Left ventricle myocardium superior (tissue), 1 donor: ENCODE data around the gene RAB10. TPM values are rescaled to one million over a fixed set of nuclear protein-coding genes. Genes with fewer than 3 reads are reported as not detected.

ENCODE experiments used
- ATAC-seq: fragments of 200-7000 bp; cut with Tn5 transposase; one replicate; pipeline ENCODE4 v1.9.1; 2020; ENCODE audit warnings: mild to moderate bottlenecking, moderate library complexity
- DNase-seq: peaks from one replicate; pipeline ENCODE4 v3.0.0-alpha.2; 2020
- intact Hi-C: fragments of 100-400 bp; cut with micrococcal nuclease; formaldehyde crosslinking; loops from one replicate; pipeline ENCODE4 v1.11.0; 2022
- total RNA-seq: library from RNA; stranded (reverse); fragmentation: NEBNext Ultra II Directional; extraction: Animal tissue kit (Norgen Biotek cat#: 25700); gene quantifications from one replicate; pipeline ENCODE4 v1.2.1, GENCODE V29; 2021
- donor health status: DM: no; HTN: yes; CAD: no; lungs with severe emphysema.

RAB10 gene
- total RNA-seq, 1 donor from 2014 or later, result 101 TPM

DNA sequence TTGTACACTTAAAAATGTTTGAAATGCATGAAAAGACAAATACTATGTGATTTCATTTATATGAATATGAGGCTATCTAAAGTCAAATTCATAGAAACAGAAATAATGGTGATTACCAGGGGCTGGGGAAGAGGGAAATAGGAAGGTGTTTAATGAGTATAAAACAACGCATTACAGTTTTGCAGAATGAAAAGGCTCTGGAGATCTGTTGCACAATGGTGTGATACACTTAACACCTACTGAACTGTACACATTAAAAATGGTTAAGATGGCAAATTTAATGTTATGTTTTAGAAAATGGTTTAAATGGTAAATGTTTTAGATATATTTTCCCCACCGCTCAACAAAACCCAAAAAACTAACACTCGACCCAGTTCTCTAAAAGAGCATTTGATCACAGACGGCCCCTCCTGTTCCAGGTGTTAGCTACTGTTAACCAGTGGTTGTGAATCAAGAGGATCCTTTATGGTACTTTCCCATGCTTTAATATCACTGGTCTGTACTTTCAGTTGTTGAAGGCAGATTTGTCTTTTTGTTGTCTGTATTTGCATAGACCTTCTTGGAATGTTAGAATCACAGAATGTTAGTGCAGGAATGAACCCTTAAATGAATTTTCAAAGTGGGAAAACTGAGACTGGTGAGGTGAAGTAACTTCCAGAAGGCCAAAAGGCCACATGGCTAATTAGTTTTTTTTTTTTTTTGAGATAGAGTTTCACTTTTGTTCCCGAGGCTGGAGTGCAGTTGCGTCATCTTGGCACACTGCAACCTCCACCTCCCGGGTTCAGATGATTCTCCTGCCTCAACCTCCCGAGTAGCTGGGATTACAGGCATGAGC is 10.2 kb downstream of the RAB10 start:
- DNase-seq, result peak; percentile 50
- ATAC-seq, result no peak

DNA sequence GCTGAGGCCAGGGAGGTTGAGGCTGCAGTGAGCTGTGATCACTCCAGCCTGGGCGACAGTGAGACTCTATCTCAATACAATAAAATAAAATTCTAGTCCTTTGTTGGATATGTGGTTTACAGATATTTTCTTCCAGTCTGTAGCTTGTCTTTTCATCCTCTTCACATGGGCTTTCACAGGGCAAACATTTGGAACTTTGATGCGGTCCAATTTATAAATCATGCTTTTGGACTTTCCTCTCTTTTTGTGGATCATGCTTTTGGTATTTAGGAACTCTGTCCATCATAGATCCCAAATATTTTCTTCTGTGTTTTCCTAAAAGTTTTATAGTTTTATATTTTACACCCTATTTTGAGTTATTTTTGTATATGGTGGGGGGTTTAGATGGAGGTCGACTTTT is 14.9 kb downstream of the RAB10 start:
- DNase-seq, result no peak
- intact Hi-C loops, result no loop called here
- no peak for ATAC-seq

More for the DNA sequence above, 10.2 kb downstream of the RAB10 start:
- intact Hi-C loops, result no loop called here

DNA sequence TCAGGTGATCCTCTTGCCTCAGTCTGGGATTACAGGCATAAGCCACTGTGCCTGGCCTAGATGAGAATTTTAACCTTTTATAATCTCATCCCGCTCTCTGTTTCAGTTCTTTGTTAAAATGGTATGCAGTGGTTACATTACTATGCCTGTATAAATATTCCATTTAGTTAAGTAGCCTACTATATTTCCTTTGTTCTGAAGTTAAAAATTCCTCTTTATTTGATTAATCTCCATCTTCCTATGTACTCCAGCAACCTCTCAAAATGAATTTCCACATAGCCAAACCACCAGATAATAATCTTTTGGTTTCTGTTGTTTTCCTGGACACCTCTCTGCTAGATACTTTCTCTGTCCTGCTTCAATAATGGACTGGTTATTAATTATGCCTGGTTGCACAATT is 15.8 kb downstream of the RAB10 start:
- ATAC-seq (no peak), DNase-seq (no peak)
- intact Hi-C loops, result no loop called here

DNA sequence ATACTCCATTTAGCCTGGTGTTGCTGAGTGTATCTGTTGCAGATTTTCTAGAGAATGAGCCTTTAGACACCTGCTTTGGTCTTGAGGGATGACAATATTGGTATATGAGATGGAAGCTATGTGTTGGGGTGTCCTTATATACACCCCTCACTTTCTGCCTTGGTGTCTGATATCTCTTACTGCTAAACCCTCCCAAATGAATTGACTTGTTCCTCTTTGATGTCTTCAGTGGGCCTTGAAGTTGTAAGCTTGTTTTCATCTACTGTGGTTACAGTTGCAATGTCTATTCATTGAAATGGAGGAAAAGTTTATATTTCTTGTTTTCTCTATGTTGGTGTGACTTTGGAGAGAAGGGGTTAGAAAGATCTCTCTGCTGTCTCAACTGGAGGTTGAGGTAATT is 18.9 kb downstream of the RAB10 start:
- no peak for DNase-seq
- no peak for ATAC-seq
- intact Hi-C loops, result no loop called here

DNA sequence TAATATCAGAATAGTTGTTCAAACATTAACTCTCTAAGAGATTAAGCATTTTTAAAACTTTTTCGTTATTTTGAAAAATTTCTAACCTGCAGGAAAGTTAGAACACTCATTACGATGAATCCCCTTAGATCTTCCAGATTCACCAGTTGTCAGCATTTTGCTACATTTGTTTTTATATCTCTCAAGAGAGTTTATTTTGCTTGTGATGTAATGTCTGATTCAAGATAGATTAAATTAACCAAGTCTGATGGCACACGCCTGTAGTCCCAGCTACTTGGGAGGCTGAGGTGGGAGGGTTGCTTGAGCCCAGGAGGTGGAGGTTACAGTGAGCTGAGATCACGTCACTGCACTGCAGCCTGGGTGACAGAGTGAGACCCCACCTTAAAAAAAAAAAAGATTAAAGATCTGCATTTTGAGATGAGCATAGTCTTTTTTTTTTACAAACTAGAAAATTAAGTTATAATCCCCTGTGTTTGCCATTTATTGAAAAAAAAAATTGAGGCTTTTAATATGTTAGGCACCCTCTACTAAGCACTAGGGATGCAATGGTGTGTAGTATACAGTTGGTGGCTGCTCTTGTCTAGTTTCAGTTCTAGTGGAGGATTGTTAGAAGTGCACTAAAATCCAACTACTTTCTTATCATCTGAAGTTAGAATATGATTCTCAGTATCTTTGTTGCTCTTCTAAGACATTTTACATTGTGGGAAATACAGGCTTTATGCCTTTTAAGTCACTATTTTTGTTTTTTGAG is 20.9 kb downstream of the RAB10 start:
- no peak for ATAC-seq

DNA sequence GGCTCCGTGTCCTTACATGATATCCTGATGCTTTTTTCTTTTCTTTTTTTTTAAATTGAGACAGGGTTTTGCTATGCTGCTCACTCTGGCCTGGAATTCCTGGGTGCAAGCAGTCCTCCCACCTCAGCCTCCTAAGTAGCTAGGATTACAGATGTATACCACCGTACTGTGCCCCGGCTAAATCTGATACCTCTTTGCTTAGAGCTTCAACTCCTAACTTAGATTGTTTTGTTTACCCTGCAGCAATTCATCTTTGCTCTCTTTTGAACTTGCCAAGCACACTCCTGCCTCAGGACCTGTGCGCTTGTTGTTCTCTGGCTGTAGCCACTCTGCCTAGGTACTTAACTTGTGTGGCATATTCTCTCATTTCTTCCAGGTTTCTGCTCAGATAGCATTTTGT is 24.5 kb downstream of the RAB10 start:
- no peak for ATAC-seq

More for the DNA sequence above, 20.9 kb downstream of the RAB10 start:
- DNase-seq, result no peak
- intact Hi-C loops, result no loop called here

DNA sequence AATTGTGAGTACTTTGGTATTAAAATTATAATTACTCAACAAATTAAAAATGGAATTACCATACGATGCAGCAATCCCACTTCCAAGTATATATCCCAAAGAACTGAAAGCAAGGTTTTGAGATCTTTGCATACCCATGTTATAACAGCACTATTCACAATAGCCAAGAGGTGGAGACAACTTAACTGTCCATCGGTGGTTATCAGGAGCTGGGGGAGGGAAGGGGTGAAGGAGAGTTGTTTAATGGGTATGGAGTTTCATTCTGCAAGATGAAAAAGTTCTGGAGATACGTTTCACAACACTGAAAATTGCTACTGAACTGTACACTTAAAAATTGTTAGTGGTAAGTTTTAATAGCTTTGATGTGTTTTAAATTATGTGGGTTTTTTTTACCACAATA is 25.7 kb downstream of the RAB10 start:
- intact Hi-C loops, result no loop called here
- DNase-seq (no peak), ATAC-seq (no peak)

More for the DNA sequence above, 24.5 kb downstream of the RAB10 start:
- intact Hi-C loops, result no loop called here
- no peak for DNase-seq

DNA sequence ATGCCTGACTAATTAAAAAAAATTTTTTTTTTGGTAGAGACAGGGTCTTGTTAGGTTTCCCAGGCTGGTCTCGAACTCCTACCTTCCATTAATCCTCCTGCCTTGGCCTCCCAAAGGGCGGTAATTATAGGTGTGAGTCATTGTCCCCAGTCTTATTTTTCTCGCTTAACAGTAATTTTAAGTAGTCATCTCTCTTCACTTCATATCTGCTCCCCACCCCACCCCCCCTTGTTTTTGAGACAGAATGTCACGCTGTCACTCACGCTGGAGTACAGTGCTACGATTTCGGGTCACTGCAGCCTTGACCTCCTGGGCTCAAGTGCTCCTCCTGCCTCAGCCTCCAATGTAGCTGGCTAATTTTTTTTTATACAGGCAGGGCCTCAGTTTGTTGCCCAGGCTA is 27.7 kb downstream of the RAB10 start:
- DNase-seq (no peak), ATAC-seq (no peak)
- intact Hi-C loops, result no loop called here

DNA sequence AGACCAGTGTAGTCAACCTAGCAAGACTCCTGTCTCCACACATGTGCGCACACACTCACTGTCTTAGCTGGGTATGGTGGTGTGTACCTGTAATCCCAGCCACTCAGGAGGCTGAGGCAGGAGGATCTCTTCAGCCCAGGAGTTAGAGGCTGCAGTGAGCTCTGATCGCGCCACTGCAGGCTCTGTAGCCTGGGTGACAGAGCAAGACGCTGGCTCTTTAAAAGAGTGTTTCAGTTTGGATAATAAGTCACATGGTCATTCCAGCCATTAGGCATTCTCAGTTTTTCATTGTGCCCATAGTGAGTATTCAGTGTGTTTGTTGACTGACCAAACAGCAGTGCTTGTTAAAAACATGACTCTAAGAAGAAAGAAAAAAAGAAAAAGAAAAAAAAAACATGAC is 31.0 kb downstream of the RAB10 start:
- ATAC-seq (no peak), DNase-seq (no peak)
- intact Hi-C loops, result no loop called here

DNA sequence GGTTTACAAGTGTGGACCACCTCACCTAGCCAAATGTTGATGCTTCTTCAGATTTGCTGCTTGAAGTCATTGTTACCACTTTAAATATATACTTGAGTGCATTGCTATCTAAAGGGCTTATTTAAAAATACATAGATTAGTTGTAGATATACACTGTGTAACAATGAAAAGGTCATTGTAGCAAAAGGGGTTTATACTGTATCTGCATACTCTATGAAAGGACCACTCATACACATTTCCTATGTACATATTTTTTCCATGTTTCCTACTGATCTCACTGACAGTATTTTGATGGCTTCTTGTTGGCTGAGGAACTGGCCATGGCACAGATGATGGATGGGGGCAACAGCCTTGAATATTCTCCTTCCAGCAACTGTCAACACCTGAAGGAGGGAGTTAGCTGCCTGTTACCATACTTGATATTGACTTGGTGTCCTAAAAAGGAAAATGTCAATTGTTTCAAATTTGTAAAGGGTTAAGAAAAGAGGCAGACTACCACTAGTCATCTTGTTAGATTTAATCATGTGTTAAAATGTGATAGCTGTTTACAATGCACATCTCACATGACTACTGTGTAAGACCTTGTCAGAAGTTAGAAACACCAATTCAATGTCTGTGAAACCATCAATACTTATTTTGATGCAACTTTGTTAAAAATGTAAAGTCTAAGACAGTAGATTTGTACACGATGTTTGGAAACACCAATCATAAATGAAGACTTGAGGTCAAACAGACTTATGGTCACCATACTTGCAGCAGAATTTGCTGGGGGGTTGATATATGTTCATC is 33.5 kb downstream of the RAB10 start:
- no peak for ATAC-seq
- DNase-seq, result no peak
- intact Hi-C loops, result no loop called here

DNA sequence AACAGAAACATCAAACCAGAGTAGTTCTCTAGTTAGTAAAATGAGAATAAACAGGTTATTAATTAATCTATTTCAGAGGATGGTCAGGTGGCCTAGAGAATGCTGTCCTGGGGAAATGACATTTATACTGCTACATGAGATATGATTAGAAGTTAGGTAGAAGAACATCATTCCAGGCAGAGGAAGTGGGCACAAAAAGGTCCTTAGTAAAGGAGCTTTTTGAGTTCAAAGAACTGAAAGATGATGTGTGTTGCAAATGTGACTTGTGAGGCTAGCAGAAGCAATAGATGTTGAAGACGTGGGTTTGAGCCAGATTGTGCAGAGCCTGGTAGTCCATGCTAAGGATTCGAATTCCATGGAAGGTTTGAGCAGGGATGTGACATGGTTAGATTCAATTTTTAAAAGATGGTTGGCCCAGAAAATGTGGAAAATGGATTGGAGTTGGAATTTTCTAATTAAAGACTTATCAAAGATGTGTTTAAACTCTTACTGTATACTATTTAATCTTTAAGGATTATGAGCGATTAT is 34.2 kb downstream of the RAB10 start:
- intact Hi-C loops, result no loop called here
- DNase-seq (no peak), ATAC-seq (no peak)

DNA sequence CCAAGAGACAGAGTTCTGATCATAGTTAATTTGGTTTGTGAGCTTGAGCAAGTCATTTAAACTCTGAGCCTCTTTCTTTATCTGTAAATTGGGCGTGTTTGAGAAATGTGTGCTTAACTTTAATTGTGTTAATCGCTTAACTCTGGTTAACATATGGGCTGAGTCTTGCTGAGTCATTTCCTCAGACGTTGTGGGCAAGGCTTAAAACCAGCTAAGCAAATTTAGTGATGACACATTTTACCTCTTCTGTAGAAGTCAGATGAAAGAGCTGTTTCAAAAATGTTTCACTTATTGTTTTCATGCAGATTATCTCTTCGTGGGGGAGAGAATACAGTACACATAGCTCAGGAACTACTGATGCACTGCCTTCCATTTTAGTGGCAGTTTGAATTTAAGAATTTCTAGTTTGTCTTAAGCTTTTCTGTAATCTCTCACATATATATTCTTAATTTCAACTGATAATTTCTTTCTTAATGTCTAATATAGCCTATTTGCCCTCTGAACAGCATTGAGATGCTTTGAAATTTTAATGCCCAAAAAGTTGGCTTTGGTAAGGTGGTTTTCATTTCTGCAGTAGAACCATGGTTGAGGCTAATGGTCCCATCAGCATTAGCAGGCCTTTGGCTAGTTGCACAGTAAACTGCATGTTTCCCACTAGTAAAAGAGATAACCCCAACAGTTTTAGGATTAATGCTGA is 34.9 kb downstream of the RAB10 start:
- DNase-seq (no peak), ATAC-seq (peak; percentile 46)
- intact Hi-C loops, result no loop called here

DNA sequence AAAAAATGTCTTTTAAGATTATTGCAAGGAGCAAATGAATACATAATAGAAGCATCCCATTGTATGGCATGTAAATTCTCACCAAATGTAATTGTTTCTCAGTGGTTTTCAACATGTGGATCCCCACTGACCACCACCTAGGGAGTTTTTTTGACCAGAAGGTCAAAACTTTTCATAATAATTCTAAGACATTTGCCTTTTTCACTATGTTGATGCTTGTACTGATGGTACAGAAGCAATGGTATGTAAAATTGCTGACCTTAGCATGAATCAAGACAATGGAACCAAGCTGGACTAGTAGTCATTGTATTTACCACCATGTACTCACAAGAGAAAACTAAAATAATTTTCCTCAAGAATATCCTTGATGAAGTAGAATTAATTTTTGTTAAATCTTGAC is 36.8 kb downstream of the RAB10 start:
- ATAC-seq, result no peak
- intact Hi-C loops, result no loop called here
- no peak for DNase-seq

DNA sequence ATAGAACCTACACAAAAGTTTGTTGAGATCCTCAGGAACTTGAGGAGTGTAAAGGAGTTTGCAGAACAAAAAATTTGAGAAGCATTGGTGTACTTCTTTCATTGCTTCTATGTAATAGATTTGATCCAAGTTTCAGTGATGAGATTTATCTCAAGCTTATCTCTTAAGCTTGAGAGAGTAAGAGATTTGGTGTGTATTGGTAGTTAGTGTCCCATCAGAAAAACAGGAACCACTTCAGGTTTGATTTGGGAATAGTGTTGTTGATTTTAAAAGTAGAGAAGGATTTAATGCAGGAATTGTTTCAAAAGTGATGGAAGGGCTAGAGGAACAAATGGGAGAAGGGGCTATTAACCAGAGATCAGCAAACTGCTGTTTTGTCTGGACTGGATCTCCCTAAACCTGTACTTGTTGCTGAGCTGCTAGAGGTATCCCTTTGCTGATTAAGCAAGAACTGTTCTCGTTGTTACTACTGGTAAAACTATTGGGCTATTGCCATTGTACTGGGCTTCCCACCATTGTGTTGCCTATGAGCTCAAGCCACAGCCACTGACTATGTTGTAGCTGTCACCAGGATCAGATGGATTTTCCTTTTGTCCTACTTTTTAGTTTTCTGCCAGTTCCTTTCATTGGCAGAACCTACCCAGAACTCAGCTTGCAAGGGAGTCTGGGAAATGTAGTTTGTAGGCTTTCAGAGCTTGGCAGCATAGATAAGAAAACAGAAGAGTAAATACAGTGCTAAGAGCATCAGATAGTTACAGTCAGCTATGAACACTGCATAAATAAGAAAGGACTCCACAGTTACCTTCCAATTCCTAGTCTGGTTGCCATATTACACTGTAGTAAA is 39.3 kb downstream of the RAB10 start:
- intact Hi-C loops, result no loop called here
- ATAC-seq (peak; percentile 27), DNase-seq (no peak)

DNA sequence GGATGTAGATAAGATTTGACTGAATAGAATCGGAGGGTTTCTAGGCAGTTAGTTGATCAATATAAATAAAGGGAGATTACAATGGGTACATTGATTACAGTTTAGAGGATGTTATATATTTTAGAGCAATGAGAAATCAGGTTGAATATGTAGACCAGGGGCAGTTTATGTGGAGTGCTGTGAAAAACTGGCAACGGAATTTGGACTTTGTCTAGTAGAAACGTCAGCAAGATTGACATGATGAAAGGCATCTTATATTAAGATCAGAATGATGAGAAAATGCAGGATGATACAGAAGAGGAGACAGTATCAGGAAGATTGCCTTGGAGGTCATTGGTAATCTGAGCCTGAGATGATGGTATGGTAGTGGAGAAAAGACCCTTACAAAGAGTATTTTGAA is 39.9 kb downstream of the RAB10 start:
- ATAC-seq (no peak), DNase-seq (no peak)
- intact Hi-C loops, result no loop called here

DNA sequence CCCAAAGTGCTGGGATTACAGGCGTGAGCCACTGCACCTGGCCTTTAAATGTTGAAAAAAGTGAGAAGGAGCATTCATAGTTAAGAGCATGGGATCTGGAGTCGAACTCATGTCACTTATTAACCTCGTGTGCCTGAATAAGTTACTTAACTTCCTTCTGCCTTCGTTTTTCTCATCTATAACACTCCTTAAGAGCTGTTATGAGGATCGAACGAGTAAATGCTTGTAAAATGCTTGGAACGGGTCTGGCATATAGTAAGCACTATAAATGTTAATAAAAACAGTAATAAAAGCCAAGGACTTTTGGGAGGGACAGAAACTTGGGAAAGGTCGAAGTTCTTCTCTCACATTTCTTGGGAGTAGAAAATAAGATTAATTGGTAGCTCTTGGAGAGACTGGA is 40.8 kb downstream of the RAB10 start:
- intact Hi-C loops, result no loop called here
- DNase-seq (no peak), ATAC-seq (no peak)

DNA sequence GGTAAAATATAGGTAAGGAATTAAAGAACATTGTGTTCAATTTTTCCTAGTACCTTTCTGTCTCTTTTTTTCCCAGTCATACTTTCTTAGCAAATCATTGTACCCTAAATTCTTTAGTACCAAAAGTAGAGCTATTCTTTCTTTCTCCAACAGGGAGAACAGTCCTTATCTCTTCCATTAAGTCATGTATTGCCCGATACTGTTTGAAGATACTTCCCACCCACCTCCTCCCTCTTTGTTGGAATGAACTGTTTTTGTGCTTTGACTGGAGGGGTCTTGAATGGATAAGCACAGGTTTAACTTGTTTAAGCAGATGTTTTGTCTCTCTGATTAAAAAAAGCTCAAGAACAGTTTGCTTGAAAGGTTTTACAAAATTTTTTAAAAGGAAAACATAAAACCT is 41.3 kb downstream of the RAB10 start:
- ATAC-seq, result no peak
- intact Hi-C loops, result no loop called here
- no peak for DNase-seq

DNA sequence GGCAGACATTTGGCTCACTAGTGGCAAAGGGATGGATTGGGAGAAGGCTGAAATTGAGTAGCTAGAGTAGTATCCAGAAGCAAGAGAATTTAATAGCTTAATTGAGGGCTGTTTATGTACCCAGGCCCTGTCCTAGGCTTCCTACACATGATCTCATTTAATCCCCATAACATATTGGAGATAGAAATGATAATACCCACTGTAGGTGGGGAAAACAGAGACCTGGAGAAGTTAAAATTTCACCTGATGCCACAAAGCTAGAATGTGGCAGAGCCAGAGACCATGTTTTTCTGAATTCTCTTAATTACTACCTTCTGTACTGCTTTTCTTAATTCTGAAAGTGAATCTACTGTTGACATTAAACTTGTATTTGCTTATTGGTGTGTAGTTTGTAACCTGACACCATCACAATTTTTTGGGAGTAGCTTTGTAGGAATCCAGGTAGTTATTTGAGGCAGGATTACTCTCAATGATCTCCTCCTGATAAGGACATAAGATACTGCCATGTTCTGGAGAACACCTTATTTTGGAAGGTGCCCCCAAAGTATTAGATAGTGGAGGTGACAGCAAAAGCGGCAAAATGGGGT is 42.2 kb downstream of the RAB10 start:
- ATAC-seq (no peak), DNase-seq (no peak)
- intact Hi-C loops, result no loop called here
